ENCODE data around the gene GFRA1.

GFRA1 gene

DNA sequence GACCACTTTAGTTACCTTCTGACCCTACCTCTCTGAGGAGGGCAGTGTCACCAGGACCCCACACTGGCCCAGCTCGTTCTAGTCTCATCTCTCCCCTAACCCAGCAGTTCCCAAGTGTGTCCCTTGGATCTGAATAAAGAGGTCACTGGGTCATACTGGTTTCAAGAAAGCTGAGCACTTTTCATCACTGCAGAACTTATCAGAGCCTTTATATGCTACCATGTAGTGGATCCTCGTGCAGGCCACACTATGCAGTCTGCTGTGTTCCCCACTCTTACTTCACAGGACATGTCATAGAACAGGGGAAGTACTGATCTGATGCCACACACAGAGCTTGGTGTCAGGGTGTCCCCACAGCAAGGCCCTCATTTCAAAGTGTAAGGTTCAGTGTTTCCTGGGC is 113.8 kb downstream of the GFRA1 start:
- no peak for DNase-seq (ENCODE audit: low spot score)

DNA sequence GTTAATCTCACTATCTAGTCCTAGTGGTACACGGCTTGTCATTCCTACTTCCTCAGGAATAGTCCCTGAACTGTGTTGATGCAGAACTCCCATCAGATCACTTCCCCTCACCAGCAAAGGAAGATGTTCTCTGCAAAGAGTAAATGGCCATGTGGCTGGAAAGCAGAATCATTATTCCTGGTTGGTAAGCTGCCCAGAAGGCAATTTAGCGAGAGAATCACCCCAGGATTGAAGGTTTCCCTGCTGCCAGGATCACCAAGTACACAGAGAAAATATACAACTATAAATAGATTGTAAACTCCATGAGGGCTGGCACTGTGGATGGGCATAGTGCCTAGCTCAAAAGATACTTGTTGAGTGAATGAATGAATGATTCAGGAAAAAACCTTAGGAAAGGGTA is 115.0 kb downstream of the GFRA1 start:
- DNase-seq (ENCODE audit: low spot score) = no peak

DNA sequence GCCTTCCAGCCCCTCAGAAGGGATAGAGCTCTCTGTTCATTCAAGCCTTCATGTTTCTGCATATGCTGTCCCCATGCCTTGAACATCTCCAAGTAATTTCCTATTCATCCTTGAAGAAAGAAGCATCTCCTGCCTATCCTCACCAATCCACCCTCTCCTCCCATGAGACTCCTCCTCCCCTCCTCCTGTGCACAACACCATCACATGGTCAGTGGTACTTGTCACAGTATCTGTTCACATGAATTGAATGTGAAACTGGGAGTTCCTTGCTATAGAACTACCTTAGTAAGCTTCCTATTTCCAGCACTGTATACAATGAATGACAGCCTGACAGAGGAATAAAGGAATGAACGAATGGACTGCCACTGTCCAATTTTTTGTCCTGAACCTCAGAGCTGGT is 115.5 kb downstream of the GFRA1 start:
- DNase-seq (ENCODE audit: low spot score) = no peak

DNA sequence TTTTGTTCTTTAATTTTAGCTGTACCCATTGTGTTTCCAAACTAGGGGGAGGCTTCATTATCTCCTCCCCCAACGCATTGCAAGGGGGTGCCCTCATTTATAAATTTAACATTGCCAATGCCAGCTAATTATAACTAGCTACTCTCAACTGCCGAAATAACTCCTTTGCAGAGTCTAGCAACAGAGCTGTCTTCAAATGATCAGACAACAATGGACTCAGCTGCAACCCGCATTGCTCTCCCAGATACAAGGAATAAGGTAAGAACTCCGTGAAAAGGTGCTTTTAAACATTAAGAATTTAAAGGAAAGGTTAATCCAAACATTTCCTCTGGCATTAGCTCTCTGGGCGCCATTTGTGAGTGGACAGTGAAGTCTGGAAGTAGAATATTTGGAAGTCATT is 116.2 kb downstream of the GFRA1 start:
- DNase-seq (ENCODE audit: low spot score) = no peak

DNA sequence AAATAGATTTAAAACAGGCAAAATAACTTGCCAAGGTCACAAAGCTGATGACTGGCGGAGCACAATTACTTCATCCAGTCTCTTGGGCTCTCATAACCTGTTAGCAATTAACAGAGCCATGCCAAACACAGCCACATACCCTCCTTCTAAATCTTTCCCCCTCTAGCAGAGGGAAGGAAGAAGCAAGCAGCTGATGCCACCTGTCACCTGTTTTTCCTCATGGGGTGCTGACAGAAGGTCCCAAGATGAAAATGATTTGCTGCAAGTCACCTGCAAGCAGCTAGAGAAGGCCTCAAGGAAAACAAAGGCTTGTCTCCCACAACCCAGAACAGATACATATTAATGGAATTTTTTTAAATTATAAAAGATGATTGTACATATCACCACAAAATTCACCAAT is 117.8 kb downstream of the GFRA1 start:
- DNase-seq (ENCODE audit: low spot score) = no peak

DNA sequence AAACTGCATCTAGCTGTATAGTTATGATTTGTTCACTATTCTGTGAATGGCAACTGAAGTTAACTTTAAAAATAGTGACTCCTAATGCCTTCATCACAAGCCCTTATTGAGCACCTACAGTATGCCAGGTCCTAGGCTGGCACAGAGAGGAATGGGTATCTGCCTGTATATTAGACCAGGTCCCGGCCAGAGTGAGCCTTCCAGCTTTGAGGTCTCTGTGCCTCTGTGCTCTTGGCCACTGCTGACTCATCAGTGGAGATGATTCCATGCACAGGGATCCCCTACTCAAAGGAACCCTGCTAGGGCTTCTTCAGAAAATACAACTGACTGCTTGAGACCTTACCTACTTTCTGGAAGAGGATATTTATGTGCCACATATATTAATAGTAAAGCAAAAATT is 118.4 kb downstream of the GFRA1 start:
- DNase-seq (ENCODE audit: low spot score) = no peak

DNA sequence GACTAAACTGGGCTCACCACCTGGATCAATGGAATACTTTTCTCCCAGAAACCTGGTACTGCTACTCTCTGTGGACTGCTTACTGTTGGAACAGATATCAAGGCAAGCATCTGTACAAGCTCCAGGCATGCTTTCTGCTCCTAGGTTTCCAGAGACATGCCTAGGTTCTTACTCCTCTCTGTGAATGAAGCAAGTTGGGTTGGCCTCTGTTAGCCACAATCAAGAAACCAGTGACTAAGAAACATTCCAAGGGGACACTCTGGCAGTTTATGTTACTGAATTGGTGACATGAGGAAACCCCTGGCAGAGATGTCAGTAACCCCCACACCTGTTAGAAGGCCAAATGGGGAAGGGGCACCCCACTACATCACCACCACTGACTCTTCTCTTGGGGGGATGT is 121.9 kb downstream of the GFRA1 start:
- no peak for DNase-seq (ENCODE audit: low spot score)

DNA sequence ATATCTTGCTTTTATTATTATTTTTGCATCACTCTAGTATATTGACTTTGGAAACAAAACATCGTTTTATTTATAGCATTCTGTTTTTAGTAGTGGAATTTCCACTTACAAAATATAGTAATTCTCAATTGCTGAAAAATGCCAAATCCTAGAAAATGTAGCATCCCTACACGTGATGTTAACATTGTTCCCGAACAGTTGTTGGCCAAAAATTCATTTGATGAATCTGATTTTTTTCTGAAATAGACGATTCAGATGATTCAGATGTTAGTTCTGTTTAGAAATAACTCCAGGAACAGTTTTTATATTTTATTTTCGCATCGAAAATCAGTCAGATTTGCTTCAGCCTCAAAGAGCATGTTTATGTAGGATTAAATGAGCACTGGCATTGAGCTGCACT is 122.4 kb downstream of the GFRA1 start:
- DNase-seq (ENCODE audit: low spot score) = no peak

DNA sequence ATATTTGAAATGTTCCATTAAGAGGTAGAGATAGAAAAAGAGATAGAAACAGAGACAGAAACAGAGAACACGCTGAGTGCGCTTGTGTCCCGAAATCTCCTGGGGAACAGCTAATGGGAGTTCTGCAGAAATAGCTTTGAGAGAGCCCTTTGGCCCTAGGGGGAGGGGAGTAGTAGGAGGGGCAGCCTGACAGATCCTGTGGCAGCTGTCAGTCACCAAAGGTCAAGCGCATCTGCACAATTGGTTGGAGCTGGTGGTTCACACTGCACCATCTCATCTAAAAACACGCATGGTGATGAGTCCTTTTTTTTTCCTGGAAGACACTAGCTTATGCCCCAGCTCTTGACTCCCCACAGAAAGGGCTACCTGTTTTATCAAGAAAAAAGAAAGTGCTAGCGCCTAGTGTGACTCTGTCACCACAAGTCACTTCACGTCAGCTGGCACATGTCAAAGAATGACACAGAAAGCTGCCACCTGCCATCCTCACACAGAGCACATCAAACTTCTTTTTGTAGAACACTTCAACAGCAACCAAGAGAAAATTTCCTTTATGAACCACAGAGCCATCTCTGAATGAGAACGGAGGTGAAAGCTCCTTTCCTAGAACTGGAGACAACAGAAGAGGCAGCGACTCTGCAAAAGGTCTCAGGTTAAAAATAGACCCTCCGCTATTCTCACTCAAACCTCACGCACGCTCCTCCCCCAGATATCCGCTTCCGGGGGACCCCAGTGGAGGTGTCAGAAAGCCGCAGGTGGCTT is 125.7 kb downstream of the GFRA1 start:
- DNase-seq (ENCODE audit: low spot score) = no peak

DNA sequence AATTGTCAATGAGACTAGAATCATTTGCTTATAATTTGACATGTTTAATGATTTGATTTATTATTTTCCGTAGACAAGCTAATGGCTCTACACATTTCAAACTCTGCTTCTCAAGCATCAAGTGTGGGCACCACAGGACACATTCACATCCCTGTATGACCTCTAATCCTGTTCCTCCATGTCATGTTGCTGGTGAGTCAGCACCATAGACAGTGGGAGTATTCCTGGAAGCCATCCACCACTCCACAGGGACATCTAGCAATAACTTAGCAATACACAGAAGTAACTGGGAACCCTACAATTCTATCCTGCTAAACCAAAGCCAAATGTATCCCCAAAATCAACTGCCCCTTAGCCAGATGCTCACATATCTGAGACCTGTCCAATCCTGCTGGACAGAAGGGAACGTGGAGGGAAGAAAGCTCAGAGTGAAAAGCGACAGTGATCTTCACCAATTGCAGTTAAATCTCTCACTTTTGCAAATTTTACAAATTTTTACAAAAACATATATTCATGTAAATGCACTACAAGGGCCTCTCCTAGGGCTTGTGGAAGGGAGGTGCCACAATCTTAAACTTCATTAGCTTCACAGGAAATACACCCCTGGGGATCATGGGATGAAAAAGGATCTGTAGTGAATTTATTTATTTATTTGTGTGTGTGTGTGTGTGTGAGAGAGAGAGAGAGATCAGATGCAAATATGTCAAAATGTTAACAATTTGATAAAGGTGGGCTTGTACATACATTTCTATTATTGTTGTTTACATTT is 126.5 kb downstream of the GFRA1 start:
- DNase-seq (ENCODE audit: low spot score) = no peak

DNA sequence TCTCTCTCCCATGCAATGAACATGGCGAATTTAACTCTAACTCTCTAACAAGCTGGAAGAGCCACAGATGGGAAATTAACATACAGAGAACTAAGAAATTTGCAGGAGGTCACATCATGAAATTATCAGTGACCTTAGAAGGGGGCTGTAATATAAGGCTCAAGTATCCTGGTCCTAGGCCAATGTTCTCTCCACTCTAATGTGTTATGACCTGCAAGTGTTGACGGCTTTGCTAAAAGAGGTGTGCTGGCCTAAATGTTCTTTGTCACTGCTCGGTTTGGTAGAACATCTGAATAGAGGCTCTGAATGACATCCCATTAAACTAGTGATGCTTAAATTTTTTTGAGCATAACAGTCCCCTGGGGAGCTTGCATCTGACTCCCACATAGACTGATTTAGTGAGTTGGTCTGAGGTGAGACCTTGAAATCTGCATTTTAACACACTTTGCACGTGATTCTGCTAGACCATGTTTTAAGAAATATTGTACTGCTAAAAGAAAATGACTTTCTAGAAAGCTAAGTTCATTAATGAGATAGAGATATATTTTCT is 129.3 kb downstream of the GFRA1 start:
- no peak for DNase-seq (ENCODE audit: low spot score)

DNA sequence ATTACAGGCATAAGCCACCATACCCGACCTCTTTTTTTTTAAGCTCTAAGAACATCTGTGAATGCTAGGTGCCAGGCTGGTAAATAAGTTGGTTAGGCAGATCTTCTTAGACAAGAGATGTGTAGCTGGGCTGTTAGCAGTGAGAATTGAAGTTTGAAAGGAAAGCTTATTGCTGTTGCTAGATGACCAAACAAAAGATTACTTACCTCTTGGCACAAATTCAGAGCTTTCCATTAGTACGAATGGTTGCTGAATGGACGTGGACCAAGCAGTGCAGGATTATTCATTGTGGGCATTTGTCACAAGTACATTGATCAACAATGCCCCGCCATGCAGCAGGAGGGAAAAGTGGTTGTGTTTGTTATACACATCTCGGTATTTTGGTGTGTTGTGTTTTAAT is 131.2 kb downstream of the GFRA1 start:
- no peak for DNase-seq (ENCODE audit: low spot score)

DNA sequence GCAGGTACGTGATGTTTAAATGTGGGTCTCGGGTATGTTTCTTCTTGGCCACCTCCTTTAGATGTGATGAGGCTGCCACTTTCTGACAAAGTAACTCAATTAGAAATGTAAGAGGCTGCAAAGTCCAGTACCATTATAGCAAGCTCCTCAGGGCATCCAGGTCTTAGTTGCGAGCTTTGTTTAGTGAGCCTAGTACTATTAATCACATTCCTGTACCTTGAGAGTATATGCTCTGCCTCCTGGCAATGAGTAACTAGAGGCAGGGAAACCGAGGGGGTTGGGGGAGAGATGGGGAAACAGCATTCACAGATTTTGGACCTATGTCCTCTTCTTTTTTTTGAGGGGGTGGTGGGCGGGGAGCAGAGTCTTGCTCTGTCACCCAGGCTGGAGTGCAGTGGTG is 131.8 kb downstream of the GFRA1 start:
- DNase-seq (ENCODE audit: low spot score) = no peak

DNA sequence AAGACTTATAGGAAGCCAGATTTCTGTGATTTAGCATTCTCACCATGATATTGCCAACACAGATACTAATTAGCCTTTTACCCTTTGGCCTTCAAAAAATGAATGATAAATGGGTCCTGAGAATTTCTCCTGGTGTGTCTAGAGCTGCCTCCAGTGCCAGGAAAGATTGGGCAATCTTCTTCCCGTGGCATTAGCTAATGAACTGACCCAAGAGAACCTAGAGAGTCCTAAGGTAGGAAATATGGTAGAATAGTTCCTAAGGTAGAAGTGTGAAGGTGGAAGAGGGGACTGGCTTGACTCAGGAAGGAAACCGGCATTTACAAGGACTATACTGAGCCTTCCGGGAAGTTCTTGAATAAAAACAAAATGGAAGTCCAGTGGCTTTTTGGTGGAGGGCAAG is 133.1 kb downstream of the GFRA1 start:
- no peak for DNase-seq (ENCODE audit: low spot score)

DNA sequence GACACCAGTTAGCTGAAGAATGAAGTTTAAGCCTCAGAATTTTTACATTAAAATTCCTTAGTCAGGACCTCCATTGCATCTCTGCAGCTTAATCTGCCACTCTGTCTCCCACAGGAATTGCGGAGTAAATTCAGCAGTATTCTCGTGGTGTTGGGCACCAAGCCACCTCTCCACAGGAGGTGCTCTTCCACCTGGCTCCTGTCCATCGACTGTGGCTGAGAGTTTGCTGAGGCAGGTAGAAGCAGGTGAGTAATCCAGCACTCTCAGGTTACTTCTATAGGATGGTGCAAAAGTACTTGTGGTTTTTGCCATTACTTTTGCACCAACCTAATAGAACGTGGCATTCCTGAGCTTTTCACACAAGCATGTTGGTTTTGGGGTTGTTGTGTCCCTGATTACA is 134.1 kb downstream of the GFRA1 start:
- DNase-seq (ENCODE audit: low spot score) = no peak

DNA sequence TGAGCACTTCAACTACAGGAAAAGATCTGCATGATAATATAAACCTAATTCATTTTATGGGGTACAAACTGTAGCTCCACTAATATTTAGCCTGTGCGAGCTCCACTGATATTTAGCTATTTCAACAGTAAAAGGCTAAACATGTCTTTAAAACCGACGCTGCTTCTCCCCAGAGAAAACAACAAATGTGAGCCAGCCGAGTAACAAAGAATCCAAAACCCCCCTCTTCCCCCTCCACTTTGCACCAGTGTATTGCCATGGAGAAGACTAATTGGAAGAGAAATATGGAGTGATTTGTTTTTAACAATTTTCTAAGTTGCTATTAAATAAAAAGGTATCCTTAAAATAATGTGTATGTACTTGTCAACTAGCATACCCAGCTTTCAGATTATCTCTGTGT is 136.7 kb downstream of the GFRA1 start:
- no peak for DNase-seq (ENCODE audit: low spot score)

DNA sequence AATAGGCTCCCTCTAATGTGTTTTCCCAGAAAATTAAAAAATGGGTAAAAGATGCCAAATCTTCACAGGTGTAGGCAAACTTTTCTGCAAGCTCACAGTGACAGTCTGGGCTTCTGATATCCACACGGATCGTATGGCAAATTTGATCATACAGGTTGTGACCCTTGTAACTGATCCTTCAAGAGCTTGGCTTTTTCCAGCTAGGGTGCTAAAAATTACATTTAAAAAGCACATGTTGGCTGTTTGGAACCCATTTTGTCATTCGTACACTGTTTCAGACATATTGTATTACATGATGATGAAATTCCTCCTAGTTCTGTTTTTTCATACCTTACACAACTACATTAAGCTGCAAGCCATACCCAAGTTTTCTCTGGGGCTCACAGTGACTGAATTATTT is 138.7 kb downstream of the GFRA1 start:
- no peak for DNase-seq (ENCODE audit: low spot score)

DNA sequence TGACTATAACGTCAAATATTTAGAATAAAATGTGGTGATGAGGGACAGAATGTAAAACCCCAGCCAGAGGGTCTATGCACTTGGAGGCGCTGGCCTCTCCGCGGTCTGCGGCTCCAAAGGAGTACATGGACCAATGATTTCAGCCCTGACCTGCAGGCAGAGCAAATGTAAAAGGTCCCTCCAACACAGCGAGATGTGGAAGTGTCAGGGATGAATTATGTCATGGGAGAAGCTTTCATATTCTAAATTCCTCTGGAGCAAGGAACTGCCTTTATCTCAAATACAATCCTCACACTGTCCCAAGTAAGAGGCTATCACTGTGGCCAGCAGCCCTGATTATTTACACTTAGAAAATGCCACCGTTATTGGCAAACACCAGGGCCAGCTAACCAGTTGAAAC is 139.4 kb downstream of the GFRA1 start:
- no peak for DNase-seq (ENCODE audit: low spot score)

DNA sequence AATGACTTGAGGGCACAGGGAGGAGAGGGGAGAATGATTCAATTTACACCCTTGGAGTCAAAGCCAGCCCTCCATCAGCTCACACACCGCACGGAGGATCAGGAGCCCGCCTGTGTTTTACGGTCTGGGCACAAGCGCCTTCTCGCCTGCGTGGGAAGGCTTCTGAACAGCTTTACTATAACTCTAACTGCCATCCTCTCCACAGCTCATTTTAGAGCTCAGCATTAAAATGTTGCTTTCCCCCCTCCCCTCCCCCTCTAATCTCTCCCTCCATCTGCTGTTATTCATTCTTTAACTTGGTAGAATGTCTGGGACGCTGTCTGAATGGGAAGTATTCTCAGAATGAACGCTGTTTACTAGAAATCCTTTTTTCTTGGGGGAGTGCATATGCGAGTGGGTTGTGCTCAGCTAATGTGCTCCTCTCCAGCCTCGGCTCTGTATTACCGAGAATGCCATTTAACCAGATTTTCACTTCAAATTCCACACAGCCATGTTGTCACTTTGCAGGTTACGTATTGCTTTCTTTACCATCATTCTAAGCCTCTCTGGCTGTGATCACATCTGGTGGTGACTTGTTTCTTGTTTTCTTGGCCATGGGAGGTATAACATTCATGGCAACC is 140.1 kb downstream of the GFRA1 start:
- no peak for DNase-seq (ENCODE audit: low spot score)

DNA sequence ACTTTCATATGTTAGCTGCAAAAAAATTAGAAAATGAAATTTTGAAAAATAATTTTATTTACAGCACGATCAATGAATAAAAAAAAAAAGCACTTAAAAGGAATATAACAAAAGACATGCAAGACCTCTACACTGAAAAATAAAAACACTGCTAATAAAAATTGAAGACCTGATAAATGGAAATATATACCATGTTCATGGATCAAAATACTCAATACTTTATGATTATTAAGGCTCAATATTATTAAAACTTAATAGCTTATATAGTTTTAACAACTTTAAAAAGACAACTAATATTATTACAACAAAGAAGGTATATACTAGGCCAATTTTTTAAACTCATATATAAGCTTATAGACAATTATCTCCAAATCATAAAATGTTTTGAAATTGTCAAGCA is 143.0 kb downstream of the GFRA1 start:
- DNase-seq (ENCODE audit: low spot score) = no peak

DNA sequence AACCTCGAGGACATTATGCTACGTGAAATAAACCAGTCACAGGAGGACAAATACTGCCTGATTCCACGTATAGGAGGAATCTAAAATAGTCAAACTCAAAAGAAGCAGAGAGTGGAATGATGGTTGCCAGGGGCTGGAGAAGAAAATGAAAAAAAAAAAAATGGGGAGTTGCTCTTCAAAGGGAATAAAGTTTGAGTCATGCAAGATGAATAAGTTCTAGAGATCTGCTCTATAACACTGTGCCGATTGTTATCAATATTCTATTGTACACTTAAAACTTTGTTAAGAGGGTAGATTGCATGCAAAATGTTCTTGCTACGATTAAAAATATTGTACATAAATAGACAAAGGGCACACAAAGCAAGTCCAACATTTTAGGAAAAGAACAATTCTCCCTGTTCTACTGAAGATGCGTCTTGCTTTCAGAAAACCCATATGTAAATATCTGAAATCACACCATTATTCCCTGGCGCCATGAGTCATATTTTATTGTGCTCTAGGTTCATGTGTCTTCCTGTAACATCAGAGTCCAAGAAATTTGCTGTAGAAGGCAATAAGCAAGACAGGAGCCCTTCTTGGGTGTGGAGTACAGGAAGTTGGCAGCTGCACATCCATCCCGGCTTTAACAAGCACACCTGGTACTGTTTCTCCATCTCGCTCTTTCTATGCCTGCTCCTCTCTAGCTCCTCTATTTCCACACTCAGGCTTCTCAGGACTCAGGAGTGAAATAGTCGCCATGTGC is 145.9 kb downstream of the GFRA1 start:
- no peak for DNase-seq (ENCODE audit: low spot score)

DNA sequence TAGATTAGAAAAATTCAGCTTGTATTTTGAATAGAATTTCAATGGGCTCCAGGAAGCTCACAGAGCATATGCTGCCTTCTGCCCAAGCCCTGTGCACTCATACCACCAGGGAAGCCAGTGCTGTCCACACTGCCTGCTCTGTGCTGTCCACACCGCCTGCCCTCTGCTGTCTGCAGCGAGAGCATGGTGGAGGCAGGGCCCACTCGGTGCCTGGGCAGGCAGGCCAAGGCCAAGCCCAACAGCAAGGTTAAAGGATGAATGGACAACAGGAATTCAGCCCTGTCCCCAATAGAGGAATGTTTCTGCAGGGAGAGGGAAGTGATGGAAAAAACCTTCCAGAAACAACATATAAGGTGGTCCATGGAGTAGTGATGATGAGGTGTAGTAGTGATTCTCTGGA is 146.8 kb downstream of the GFRA1 start:
- DNase-seq (ENCODE audit: low spot score) = no peak
